DND-41 (cell line): ENCODE data around the gene ASB4.

Source experiments
- ATAC-seq: fragments of 200-7000 bp; cut with Tn5 transposase; 3 replicates; pipeline ENCODE4 v1.9.1; 2021; ENCODE audit warnings: low read depth; ENCODE audit not compliant: insufficient read depth
- DNase-seq: peaks from one replicate; pipeline ENCODE4 v3.0.0-alpha.2; 2020
- H2AFZ ChIP-seq: 2 replicates; pipeline ENCODE4 v1.6.0; 2012; ENCODE audit warnings: low read depth, low read length
- H3K27ac ChIP-seq: 2 replicates; pipeline ENCODE4 v1.5.1; 2012; ENCODE audit warnings: low read length, inconsistent platforms
- H3K27me3 ChIP-seq: fragments of 200-600 bp; sonication (generic); 2 replicates; pipeline ENCODE4 v1.6.0; 2012; ENCODE audit warnings: low read length, mild to moderate bottlenecking, inconsistent platforms; ENCODE audit not compliant: insufficient read depth, poor library complexity
- H3K36me3 ChIP-seq: 2 replicates; pipeline ENCODE4 v1.5.1; 2012; ENCODE audit warnings: low read length, inconsistent platforms; ENCODE audit not compliant: insufficient read depth
- H3K4me1 ChIP-seq: 2 replicates; pipeline ENCODE4 v1.5.1; 2012; ENCODE audit warnings: mild to moderate bottlenecking, low read length; ENCODE audit not compliant: insufficient read depth
- H3K4me2 ChIP-seq: 2 replicates; pipeline ENCODE4 v1.6.0; 2012; ENCODE audit warnings: mild to moderate bottlenecking, moderate library complexity, low read length, inconsistent platforms; ENCODE audit not compliant: insufficient read depth
- H3K4me3 ChIP-seq, 2 experiments: fragments of 200-600 bp in 1 of 2; shearing (Covaris generic) in 1 of 2; 2 replicates each; pipeline ENCODE4 v1.5.1; 2012 to 2016; ENCODE audit warnings: inconsistent platforms in 2 of 2, low read length in 2 of 2, mild to moderate bottlenecking in 2 of 2, low read depth in 1 of 2, moderate library complexity in 1 of 2
- H3K79me2 ChIP-seq: 2 replicates; pipeline ENCODE4 v1.6.0; 2012; ENCODE audit warnings: low read length, inconsistent platforms; ENCODE audit not compliant: insufficient read depth
- H3K9ac ChIP-seq: 2 replicates; pipeline ENCODE4 v1.6.0; 2012; ENCODE audit warnings: low read depth, mild to moderate bottlenecking, inconsistent platforms, low read length, moderate library complexity
- H3K9me3 ChIP-seq: 2 replicates; pipeline ENCODE4 v1.5.1; 2012; ENCODE audit warnings: low read length, moderate library complexity, mild to moderate bottlenecking, inconsistent platforms; ENCODE audit not compliant: insufficient read depth, severe bottlenecking
- H4K20me1 ChIP-seq: 2 replicates; pipeline ENCODE4 v1.6.0; 2012; ENCODE audit warnings: low read length; ENCODE audit not compliant: insufficient read depth
- EZH2 ChIP-seq: IDR thresholded peaks from 3 replicates; pipeline ENCODE4 v1.6.1; 2012; ENCODE audit warnings: borderline replicate concordance, low read depth, mild to moderate bottlenecking, moderate library complexity, low read length, inconsistent platforms; ENCODE audit not compliant: severe bottlenecking
- TF ChIP-seq, protein P1 (sequence below): IDR thresholded peaks from 2 replicates; pipeline ENCODE4 v1.5.1; 2012; ENCODE audit warnings: borderline replicate concordance, low read length, moderate library complexity, mild to moderate bottlenecking; ENCODE audit not compliant: poor library complexity, severe bottlenecking; ENCODE audit errors: extremely low read depth

Gene ASB4

GRCh38 chr7:95539426-95539825, 53.7 kb downstream of the ASB4 start:
- H3K9ac ChIP-seq: no peak overlapping the region
- DNase-seq (no peak), ATAC-seq (no peak)
- no peak overlapping the region for H3K27ac ChIP-seq
- H3K27me3 ChIP-seq: no peaks in the 10 kb centered on the region
- H4K20me1 ChIP-seq: no peaks in the 10 kb centered on the region
- TF ChIP-seq, protein P1, sequence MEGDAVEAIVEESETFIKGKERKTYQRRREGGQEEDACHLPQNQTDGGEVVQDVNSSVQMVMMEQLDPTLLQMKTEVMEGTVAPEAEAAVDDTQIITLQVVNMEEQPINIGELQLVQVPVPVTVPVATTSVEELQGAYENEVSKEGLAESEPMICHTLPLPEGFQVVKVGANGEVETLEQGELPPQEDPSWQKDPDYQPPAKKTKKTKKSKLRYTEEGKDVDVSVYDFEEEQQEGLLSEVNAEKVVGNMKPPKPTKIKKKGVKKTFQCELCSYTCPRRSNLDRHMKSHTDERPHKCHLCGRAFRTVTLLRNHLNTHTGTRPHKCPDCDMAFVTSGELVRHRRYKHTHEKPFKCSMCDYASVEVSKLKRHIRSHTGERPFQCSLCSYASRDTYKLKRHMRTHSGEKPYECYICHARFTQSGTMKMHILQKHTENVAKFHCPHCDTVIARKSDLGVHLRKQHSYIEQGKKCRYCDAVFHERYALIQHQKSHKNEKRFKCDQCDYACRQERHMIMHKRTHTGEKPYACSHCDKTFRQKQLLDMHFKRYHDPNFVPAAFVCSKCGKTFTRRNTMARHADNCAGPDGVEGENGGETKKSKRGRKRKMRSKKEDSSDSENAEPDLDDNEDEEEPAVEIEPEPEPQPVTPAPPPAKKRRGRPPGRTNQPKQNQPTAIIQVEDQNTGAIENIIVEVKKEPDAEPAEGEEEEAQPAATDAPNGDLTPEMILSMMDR: no peak
- TF ChIP-seq EZH2: no peak
- no peak overlapping the region for H3K4me3 ChIP-seq
- no peaks in the 10 kb centered on the region for H3K4me1 ChIP-seq
- H3K36me3 ChIP-seq: no peaks in the 10 kb centered on the region
- no peak overlapping the region for H2AFZ ChIP-seq
- no peaks in the 10 kb centered on the region for H3K9me3 ChIP-seq
- H3K4me2 ChIP-seq: no peak overlapping the region
- H3K79me2 ChIP-seq: no peaks in the 10 kb centered on the region

GRCh38 chr7:95540366-95540765, 54.6 kb downstream of the ASB4 start:
- Histone ChIP-seq H3K4me2 (no peak overlapping the region), H3K4me1 (no peaks in the 10 kb centered on the region; the same call in 1 of the 2 replicates), H3K9ac (no peak overlapping the region), H4K20me1 (no peaks in the 10 kb centered on the region), H3K4me3 (no peak overlapping the region), H3K27ac (no peak overlapping the region), H2AFZ (no peak overlapping the region), H3K9me3 (no peaks in the 10 kb centered on the region), H3K27me3 (no peaks in the 10 kb centered on the region), H3K36me3 (no peaks in the 10 kb centered on the region), H3K79me2 (no peaks in the 10 kb centered on the region)
- TF ChIP-seq EZH2: no peak
- TF ChIP-seq, protein P1: no peak
- DNase-seq: no peak
- no peak for ATAC-seq

- Histone ChIP-seq H3K9ac (no peak overlapping the region), H3K9me3 (no peaks in the 10 kb centered on the region), H2AFZ (no peak overlapping the region), H3K27me3 (no peaks in the 10 kb centered on the region), H3K4me1 (no peaks in the 10 kb centered on the region; the same call in 1 of the 2 replicates), H3K27ac (no peak overlapping the region), H4K20me1 (no peaks in the 10 kb centered on the region), H3K36me3 (no peaks in the 10 kb centered on the region), H3K4me3 (no peak overlapping the region), H3K4me2 (no peak overlapping the region), H3K79me2 (no peaks in the 10 kb centered on the region)
- TF ChIP-seq, protein P1: no peak
- no peak for TF ChIP-seq EZH2
- DNase-seq (no peak), ATAC-seq (no peak)
Measured at GRCh38 chr7:95543312-95543711, 57.6 kb downstream of the ASB4 start.

DNA sequence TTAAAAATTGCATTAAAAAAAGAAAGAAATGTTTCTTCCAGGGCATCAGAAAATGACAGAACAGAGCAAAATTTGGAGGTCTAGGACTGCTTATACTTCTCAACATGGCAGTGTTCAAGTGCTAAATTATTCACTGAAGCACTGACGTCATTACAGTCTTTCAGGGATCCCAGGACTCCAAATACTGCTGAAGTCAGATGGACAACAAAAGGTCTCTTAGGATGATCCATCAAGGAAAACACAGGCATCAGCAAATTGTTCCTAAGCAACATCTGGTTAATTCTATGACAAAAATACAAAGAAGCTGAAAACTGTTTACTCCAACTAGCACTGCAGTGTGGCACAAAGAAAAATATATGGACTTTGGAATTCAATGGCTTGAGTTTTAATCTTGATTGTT, 58.4 kb downstream of the ASB4 start:
- no peak for DNase-seq
- no peak for ATAC-seq
- no peak overlapping the region for H3K4me2 ChIP-seq

More for the DNA sequence above, 58.4 kb downstream of the ASB4 start:
- Histone ChIP-seq H3K9ac (no peak overlapping the region), H4K20me1 (no peaks in the 10 kb centered on the region), H3K27ac (no peak overlapping the region), H3K9me3 (no peaks in the 10 kb centered on the region), H3K4me1 (no peaks in the 10 kb centered on the region; the same call in 1 of the 2 replicates), H2AFZ (no peak overlapping the region), H3K36me3 (no peaks in the 10 kb centered on the region), H3K27me3 (no peaks in the 10 kb centered on the region), H3K4me3 (no peak overlapping the region), H3K79me2 (no peaks in the 10 kb centered on the region)
- TF ChIP-seq EZH2: no peak
- TF ChIP-seq, protein P1: no peak
